Hepatocyte (in vitro differentiated cells): ENCODE measurements around the gene DNAJC5. TPM values are rescaled to one million over a fixed set of nuclear protein-coding genes. Genes with fewer than 3 reads are reported as not detected.

Experiments
- DNase-seq: peaks from one replicate; pipeline ENCODE4 v3.0.0-alpha.2; 2016; ENCODE audit warnings: low spot score
- H2AFZ ChIP-seq: fragments of 200-600 bp; sonication (generic); 2 replicates; pipeline ENCODE4 v1.6.0; 2016; ENCODE audit warnings: antibody characterized with exemption, mild to moderate bottlenecking
- H3K27ac ChIP-seq: fragments of 200-600 bp; sonication (generic); 2 replicates; pipeline ENCODE4 v1.5.1; 2016; ENCODE audit warnings: mild to moderate bottlenecking
- H3K27me3 ChIP-seq: fragments of 200-600 bp; sonication (generic); 2 replicates; pipeline ENCODE4 v1.6.1; 2016
- H3K36me3 ChIP-seq: fragments of 200-600 bp; sonication (generic); replicated peaks from 2 replicates; pipeline ENCODE4 v1.5.1; 2016; ENCODE audit warnings: low read depth; ENCODE audit not compliant: insufficient read depth
- H3K4me1 ChIP-seq: fragments of 200-600 bp; sonication (generic); 2 replicates; pipeline ENCODE4 v1.5.1; 2016; ENCODE audit warnings: mild to moderate bottlenecking, moderate library complexity; ENCODE audit not compliant: insufficient read depth
- H3K4me2 ChIP-seq: fragments of 200-600 bp; sonication (generic); 2 replicates; pipeline ENCODE4 v1.6.0; 2016
- H3K4me3 ChIP-seq: fragments of 200-600 bp; sonication (generic); 2 replicates; pipeline ENCODE4 v1.5.1; 2016; ENCODE audit warnings: mild to moderate bottlenecking
- H3K79me2 ChIP-seq: fragments of 200-600 bp; sonication (generic); 2 replicates; pipeline ENCODE4 v1.6.0; 2017; ENCODE audit warnings: mild to moderate bottlenecking
- H3K9me2 ChIP-seq: fragments of 200-600 bp; sonication (generic); replicated peaks from 2 replicates; pipeline ENCODE4 v1.6.0; 2017; ENCODE audit warnings: mild to moderate bottlenecking; ENCODE audit not compliant: insufficient read depth
- H3K9me3 ChIP-seq: fragments of 200-600 bp; sonication (generic); 2 replicates; pipeline ENCODE4 v1.5.1; 2016; ENCODE audit warnings: low read depth, mild to moderate bottlenecking
- H4K20me1 ChIP-seq: fragments of 200-600 bp; sonication (generic); 2 replicates; pipeline ENCODE4 v1.6.0; 2016; ENCODE audit warnings: mild to moderate bottlenecking; ENCODE audit not compliant: insufficient read depth, poor library complexity, severe bottlenecking
- CTCF ChIP-seq: fragments of 200-600 bp; sonication (generic); IDR thresholded peaks from 2 replicates; pipeline ENCODE4 v1.5.1; 2016; ENCODE audit warnings: antibody characterized with exemption, mild to moderate bottlenecking; ENCODE audit not compliant: poor library complexity
- EZH2 ChIP-seq: fragments of 200-600 bp; sonication (generic); IDR thresholded peaks from 2 replicates; pipeline ENCODE4 v1.6.1; 2016; ENCODE audit warnings: antibody characterized with exemption, mild to moderate bottlenecking, borderline replicate concordance
- EZH2phosphoT487 ChIP-seq: fragments of 200-600 bp; sonication (generic); IDR thresholded peaks from one replicate; pipeline ENCODE4 v1.6.1; 2018; ENCODE audit warnings: antibody characterized with exemption, mild to moderate bottlenecking, low read depth, moderate library complexity; ENCODE audit not compliant: unreplicated experiment, severe bottlenecking
- WGBS: methylation state at CpG from one replicate; pipeline ENCODE4 v1.1.6; 2016; ENCODE audit warnings: low lambda C conversion rate; ENCODE audit errors: missing lambda C conversion rate; 5-methylcytosine and 5-hydroxymethylcytosine counted together
- polyA plus RNA-seq: library from polyadenylated mRNA; unstranded; fragments of >200 nt; fragmentation: Nextera tagmentation; extraction: Ambion mirVana; gene quantifications from 2 replicates; pipeline ENCODE4 v1.2.1, GENCODE V29; 2016
- total RNA-seq: library from RNA; depleted of rRNA; stranded (reverse); fragments of >200 nt; gene quantifications from 2 replicates; pipeline ENCODE4 v1.2.3, GENCODE V29; 2014

DNAJC5 gene
- total and polyA plus RNA-seq, 2 experiments from 2014 or later = 10.2 to 39.6 TPM

DNA sequence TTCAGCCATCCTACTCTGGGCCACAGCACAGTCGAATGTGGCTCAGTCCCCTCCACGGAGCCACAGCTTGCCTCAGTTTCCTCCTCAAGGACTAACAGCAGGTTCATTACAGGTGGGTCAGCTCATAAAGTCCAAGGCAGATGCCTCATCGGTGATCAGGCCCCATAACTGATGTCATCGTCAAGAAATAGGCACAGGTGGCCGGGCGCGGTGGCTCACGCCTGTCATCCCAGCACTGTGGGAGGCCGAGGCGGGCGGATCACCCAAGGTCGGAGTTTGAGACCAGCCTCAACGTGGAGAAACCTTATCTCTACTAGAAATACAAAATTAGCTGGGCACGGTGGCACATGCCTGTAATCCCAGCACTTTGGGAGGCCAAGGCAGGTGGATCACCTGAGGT is 57.8 kb downstream of the DNAJC5 start:
- TF ChIP-seq CTCF = no peak
- no peak for TF ChIP-seq EZH2phosphoT487
- no peak for TF ChIP-seq EZH2
- WGBS = 94% methylated on average over 14 of the region's 14 CpGs
- H3K4me1 ChIP-seq = peaks cover 26% of the 10 kb centered on the region
- peaks cover 73% of the 10 kb centered on the region for H4K20me1 ChIP-seq
- DNase-seq = no peak
- no peaks in the 10 kb centered on the region for H3K9me3 ChIP-seq
- no peak overlapping the region for H3K4me2 ChIP-seq
- H3K9me2 ChIP-seq = no peaks in the 10 kb centered on the region
- H3K36me3 ChIP-seq = no peaks in the 10 kb centered on the region
- no peak overlapping the region for H3K4me3 ChIP-seq
- H2AFZ ChIP-seq = no peak overlapping the region
- no peak overlapping the region for H3K27ac ChIP-seq
- no peaks in the 10 kb centered on the region for H3K27me3 ChIP-seq
- H3K79me2 ChIP-seq = peaks cover 75% of the 10 kb centered on the region

- DNase-seq = no peak
- peaks cover 61% of the 10 kb centered on the region for H4K20me1 ChIP-seq
- peak overlapping the region; percentile 90 for H3K4me2 ChIP-seq
- no peaks in the 10 kb centered on the region for H3K9me2 ChIP-seq
- 83% methylated on average over 13 of the region's 13 CpGs for WGBS
- no peak overlapping the region for H3K27ac ChIP-seq
- H3K4me3 ChIP-seq = no peak overlapping the region
- H2AFZ ChIP-seq = no peak overlapping the region
- no peaks in the 10 kb centered on the region for H3K27me3 ChIP-seq
- peaks cover 69% of the 10 kb centered on the region for H3K79me2 ChIP-seq
- peaks cover 22% of the 10 kb centered on the region for H3K4me1 ChIP-seq
- no peak for TF ChIP-seq CTCF
- TF ChIP-seq EZH2 = no peak
- no peak for TF ChIP-seq EZH2phosphoT487
- H3K9me3 ChIP-seq = no peaks in the 10 kb centered on the region
- no peaks in the 10 kb centered on the region for H3K36me3 ChIP-seq
Measured at GRCh38 chr20:63953764-63954429, 59.0 kb downstream of the DNAJC5 start.

GRCh38 chr20:63955281-63955826 is 60.4 kb downstream of the DNAJC5 start:
- Histone ChIP-seq H3K27ac (peak overlapping the region; percentile 98), H3K79me2 (peaks cover 58% of the 10 kb centered on the region), H3K9me2 (no peaks in the 10 kb centered on the region), H3K9me3 (no peaks in the 10 kb centered on the region), H3K4me1 (peaks cover 15% of the 10 kb centered on the region), H3K4me3 (peak overlapping the region; percentile 96), H4K20me1 (peaks cover 47% of the 10 kb centered on the region), H3K4me2 (peak overlapping the region; percentile 90), H3K27me3 (no peaks in the 10 kb centered on the region), H3K36me3 (no peaks in the 10 kb centered on the region), H2AFZ (peak overlapping the region; percentile 87)
- DNase-seq = peak; percentile 69
- TF ChIP-seq CTCF (peak; percentile 32), EZH2 (no peak), EZH2phosphoT487 (no peak)
- 8% methylated on average over 16 of the region's 31 CpGs for WGBS
